CD8-positive, alpha-beta memory T cell (primary cell): ENCODE results near the gene VEZF1. TPM values are rescaled to one million over a fixed set of nuclear protein-coding genes. Genes with fewer than 3 reads are reported as not detected.
A peak's percentile ranks its signal among the peaks of the same experiment; 100 is the strongest.

ENCODE experiments used
- CTCF ChIA-PET: fragments of 350-600 bp; sonication (Branson Sonifier 250); formaldehyde crosslinking; loops from one replicate; lab custom pipeline; 2021; ENCODE audit warnings: antibody characterized with exemption; lab: Charles Lee
- POLR2A ChIA-PET: fragments of 350-600 bp; sonication (Branson Sonifier 250); formaldehyde crosslinking; loops from one replicate; lab custom pipeline; 2021; ENCODE audit warnings: antibody characterized with exemption; lab: Charles Lee
- DNase-seq, 5 donors: peaks; one replicate each; pipeline versions ENCODE4 v3.0.0 to v3.0.0-alpha.2; 2020 to 2022; ENCODE audit warnings: mixed read lengths in 1 of 5
- H3K27ac ChIP-seq: one replicate; pipeline ENCODE4 v1.7.0; 2013; ENCODE audit warnings: low read depth, mild to moderate bottlenecking, low read length, moderate library complexity
- H3K27me3 ChIP-seq: 2 replicates; pipeline ENCODE4 v1.7.0; 2013; ENCODE audit warnings: low read length, mild to moderate bottlenecking; ENCODE audit not compliant: insufficient read depth, poor library complexity, severe bottlenecking
- H3K36me3 ChIP-seq: 2 replicates; pipeline ENCODE4 v1.7.0; 2013; ENCODE audit warnings: mild to moderate bottlenecking, low read length, moderate library complexity; ENCODE audit not compliant: insufficient read depth
- H3K4me1 ChIP-seq: 2 replicates; pipeline ENCODE4 v1.7.0; 2013; ENCODE audit warnings: mild to moderate bottlenecking, low read length, moderate library complexity; ENCODE audit not compliant: insufficient read depth
- H3K4me3 ChIP-seq: 2 replicates; pipeline ENCODE4 v1.7.0; 2013; ENCODE audit warnings: mild to moderate bottlenecking, low read length
- H3K9me3 ChIP-seq: 2 replicates; pipeline ENCODE4 v1.7.0; 2013; ENCODE audit warnings: mild to moderate bottlenecking, low read length
- H3K27ac Mint-ChIP-seq, 8 donors: one replicate each; pipeline ENCODE4 v1.8.0; 2020 to 2021; ENCODE audit warnings: mixed read lengths in 8 of 8, mild to moderate bottlenecking in 6 of 8, inconsistent platforms in 3 of 8, moderate library complexity in 3 of 8
- H3K27me3 Mint-ChIP-seq, 2 donors: one replicate each; pipeline ENCODE4 v1.8.0; 2020 to 2021; ENCODE audit warnings: mixed read lengths in 2 of 2, mild to moderate bottlenecking in 1 of 2, moderate library complexity in 1 of 2
- H3K36me3 Mint-ChIP-seq, 3 donors: one replicate each; pipeline ENCODE4 v1.8.0; 2020 to 2021; ENCODE audit warnings: mixed read lengths in 3 of 3, inconsistent platforms in 1 of 3, mild to moderate bottlenecking in 1 of 3
- H3K4me1 Mint-ChIP-seq, 3 donors: one replicate each; pipeline ENCODE4 v1.8.0; 2020 to 2021; ENCODE audit warnings: mixed read lengths in 3 of 3, inconsistent platforms in 1 of 3, mild to moderate bottlenecking in 1 of 3
- H3K4me3 Mint-ChIP-seq, 7 donors: one replicate each; pipeline ENCODE4 v1.8.0; 2020 to 2021; ENCODE audit warnings: mixed read lengths in 7 of 7, mild to moderate bottlenecking in 6 of 7, moderate library complexity in 4 of 7, inconsistent platforms in 2 of 7
- H3K9me3 Mint-ChIP-seq, 5 donors: one replicate each; pipeline ENCODE4 v1.8.0; 2020 to 2022; ENCODE audit warnings: mixed read lengths in 5 of 5, mild to moderate bottlenecking in 3 of 5, moderate library complexity in 2 of 5, inconsistent platforms in 1 of 5
- polyA plus RNA-seq: library from polyadenylated mRNA; unstranded; fragments of 300-500 nt; fragmentation: Illumina TruSeq; gene quantifications from one replicate; pipeline ENCODE4 v1.2.3, GENCODE V29; 2021
- total RNA-seq, 2 experiments: library from RNA; stranded (reverse); gene quantifications; one replicate each; pipeline ENCODE4 v1.2.3, GENCODE V29; 2021

The VEZF1 gene
- total and polyA plus RNA-seq, 3 experiments from 2014 or later = 29.1 to 50.8 (median 29.5) TPM

DNA sequence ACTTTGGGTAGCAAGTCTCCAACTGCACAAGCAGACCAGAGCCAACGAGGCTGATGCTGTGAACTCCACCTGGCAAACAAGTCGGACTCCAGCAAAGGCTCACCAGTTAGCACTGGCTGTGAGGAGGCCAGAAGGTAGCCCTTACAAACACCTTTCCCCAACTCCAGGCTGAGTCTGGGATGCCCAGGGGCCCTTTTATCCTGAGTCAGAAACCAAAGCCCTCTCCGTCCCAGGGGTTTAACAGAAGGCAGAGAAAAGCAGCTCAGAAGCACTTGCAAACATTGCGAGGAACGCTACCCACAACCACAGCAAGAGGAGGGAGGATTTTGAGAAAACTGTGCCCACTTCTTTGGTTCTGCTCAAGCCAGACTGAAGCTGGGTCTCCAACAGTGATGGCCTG, 57.8 kb downstream of the VEZF1 start:
- H3K27me3 ChIP-seq = peaks cover 5% of the 10 kb centered on the region
- no peaks in the 10 kb centered on the region for H3K36me3 Mint-ChIP-seq
- H3K9me3 Mint-ChIP-seq = no peaks in the 10 kb centered on the region
- ChIA-PET CTCF (no interaction called here), POLR2A (no interaction called here)
- no peak overlapping the region for H3K4me3 ChIP-seq
- DNase-seq = no peak
- no peaks in the 10 kb centered on the region for H3K4me1 Mint-ChIP-seq
- no peak overlapping the region for H3K27ac ChIP-seq
- H3K4me1 ChIP-seq = no peaks in the 10 kb centered on the region
- no peak overlapping the region for H3K27ac Mint-ChIP-seq
- H3K4me3 Mint-ChIP-seq = no peak overlapping the region
- H3K36me3 ChIP-seq = no peaks in the 10 kb centered on the region
- peaks cover 9 to 39% of the 10 kb centered on the region in 2 donors for H3K27me3 Mint-ChIP-seq
- no peaks in the 10 kb centered on the region for H3K9me3 ChIP-seq

DNA sequence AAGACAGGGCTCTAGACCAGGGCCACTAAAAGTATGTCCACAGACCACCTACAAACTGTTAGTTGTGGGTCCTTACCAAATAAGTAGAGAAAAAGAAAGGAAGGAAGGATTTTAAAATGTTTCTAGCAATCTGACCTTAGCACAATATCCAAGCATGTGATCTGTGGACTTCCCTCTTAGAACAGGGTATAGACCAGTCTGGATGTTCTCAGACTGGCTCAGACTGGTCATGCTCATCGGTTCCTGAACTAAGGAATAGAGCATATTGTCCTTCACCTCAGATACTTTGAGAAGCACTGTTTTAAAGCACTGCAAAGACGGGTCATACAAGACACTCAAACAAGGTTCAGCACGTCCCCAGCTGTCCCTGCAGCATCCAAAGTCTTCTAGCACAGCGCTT, 58.7 kb downstream of the VEZF1 start:
- H3K27ac Mint-ChIP-seq = no peak overlapping the region
- Histone ChIP-seq H3K36me3 (no peaks in the 10 kb centered on the region), H3K27ac (no peak overlapping the region), H3K27me3 (peaks cover 5% of the 10 kb centered on the region), H3K4me3 (no peak overlapping the region), H3K4me1 (no peaks in the 10 kb centered on the region), H3K9me3 (no peaks in the 10 kb centered on the region)
- H3K27me3 Mint-ChIP-seq = peaks cover 9 to 47% of the 10 kb centered on the region in 2 donors
- H3K9me3 Mint-ChIP-seq = no peaks in the 10 kb centered on the region
- no peaks in the 10 kb centered on the region for H3K36me3 Mint-ChIP-seq
- CTCF ChIA-PET = no interaction called here
- no peak overlapping the region for H3K4me3 Mint-ChIP-seq
- no peak for DNase-seq
- H3K4me1 Mint-ChIP-seq = peaks cover 0 to 1% (median 0%) of the 10 kb centered on the region in 3 donors
- POLR2A ChIA-PET = no interaction called here

DNA sequence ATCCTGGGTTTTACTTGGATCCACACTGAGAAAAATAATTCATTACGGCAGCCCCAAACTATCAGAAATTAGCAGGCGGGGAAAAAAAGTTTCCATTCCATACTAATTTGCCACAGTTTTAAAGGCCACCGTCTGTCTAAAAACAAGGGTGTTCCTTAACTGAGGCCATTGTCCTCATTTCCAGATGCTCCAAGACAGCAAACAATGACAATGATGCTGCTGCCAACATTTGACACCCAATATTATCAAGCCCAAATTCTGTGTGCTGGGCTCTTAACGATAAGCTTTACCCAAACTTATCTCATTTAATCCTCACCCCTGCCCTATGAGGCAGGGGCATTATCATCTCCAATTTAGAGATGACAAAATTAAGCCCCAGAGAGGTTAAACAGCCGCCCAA, 59.1 kb downstream of the VEZF1 start:
- ChIA-PET CTCF (interaction anchor here (1.2 kb wide), 1 partner anchor 36 kb away, joined by 3 read pairs; no protein-coding TSS in a partner anchor), POLR2A (no interaction called here)
- no peak for DNase-seq
- no peaks in the 10 kb centered on the region for H3K9me3 ChIP-seq
- no peak overlapping the region for H3K4me3 Mint-ChIP-seq
- peaks cover 9 to 50% of the 10 kb centered on the region in 2 donors for H3K27me3 Mint-ChIP-seq
- no peaks in the 10 kb centered on the region for H3K9me3 Mint-ChIP-seq
- no peaks in the 10 kb centered on the region for H3K36me3 ChIP-seq
- no peak overlapping the region for H3K27ac ChIP-seq
- peaks cover 0 to 3% (median 0%) of the 10 kb centered on the region in 3 donors for H3K4me1 Mint-ChIP-seq
- no peaks in the 10 kb centered on the region for H3K36me3 Mint-ChIP-seq
- no peak overlapping the region for H3K27ac Mint-ChIP-seq
- peaks cover 5% of the 10 kb centered on the region for H3K27me3 ChIP-seq
- H3K4me3 ChIP-seq = no peak overlapping the region
- H3K4me1 ChIP-seq = no peaks in the 10 kb centered on the region

DNA sequence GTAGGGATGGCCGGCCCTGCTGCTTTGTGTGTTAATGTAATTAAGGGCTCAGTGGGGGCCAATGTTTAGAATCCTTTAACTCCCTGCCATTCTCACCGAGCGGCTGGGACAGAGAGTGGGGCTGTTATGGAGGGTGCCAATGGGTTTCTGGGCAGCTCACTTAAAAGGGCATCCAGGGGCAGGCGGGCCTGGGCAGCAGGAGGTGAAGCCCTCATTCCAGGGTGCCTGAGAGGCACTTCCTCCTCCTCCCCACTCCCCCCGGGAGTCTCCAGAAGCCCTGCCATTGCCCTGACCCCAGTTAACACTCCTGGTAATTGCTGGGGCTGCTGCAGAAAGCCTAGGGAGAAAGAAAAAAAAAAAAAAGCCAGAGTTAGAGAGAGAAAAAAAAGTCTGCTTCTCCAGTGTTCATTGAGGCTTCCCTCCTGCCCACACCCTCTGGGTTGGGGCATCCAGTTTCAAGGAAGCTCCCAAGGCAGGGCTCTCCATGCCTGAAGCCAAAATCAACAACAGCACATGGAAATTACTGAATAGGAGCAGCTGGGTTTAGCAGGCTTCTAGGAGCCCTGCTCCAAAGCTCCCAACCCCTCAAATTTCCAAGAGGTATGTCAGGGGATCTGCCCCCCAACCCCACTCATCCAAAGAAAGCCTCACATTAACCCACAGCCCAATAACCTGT, 60.9 kb downstream of the VEZF1 start:
- H3K27me3 Mint-ChIP-seq = peaks cover 9 to 41% of the 10 kb centered on the region in 2 donors
- peaks cover 5% of the 10 kb centered on the region for H3K27me3 ChIP-seq
- no peak overlapping the region for H3K4me3 ChIP-seq
- ChIA-PET POLR2A (no interaction called here), CTCF (interaction anchor here (1.2 kb wide), 1 partner anchor 34 kb away, joined by 3 read pairs; no protein-coding TSS in a partner anchor)
- no peaks in the 10 kb centered on the region for H3K9me3 ChIP-seq
- H3K4me1 ChIP-seq = no peaks in the 10 kb centered on the region
- no peaks in the 10 kb centered on the region for H3K36me3 Mint-ChIP-seq
- peak overlapping the region in 1 of 8 donors; percentile 36 for H3K27ac Mint-ChIP-seq
- no peak overlapping the region for H3K27ac ChIP-seq
- H3K4me1 Mint-ChIP-seq = peaks cover 4 to 10% (median 6%) of the 10 kb centered on the region in 3 donors
- H3K9me3 Mint-ChIP-seq = no peaks in the 10 kb centered on the region
- no peaks in the 10 kb centered on the region for H3K36me3 ChIP-seq
- H3K4me3 Mint-ChIP-seq = no peak overlapping the region
- no peak for DNase-seq

DNA sequence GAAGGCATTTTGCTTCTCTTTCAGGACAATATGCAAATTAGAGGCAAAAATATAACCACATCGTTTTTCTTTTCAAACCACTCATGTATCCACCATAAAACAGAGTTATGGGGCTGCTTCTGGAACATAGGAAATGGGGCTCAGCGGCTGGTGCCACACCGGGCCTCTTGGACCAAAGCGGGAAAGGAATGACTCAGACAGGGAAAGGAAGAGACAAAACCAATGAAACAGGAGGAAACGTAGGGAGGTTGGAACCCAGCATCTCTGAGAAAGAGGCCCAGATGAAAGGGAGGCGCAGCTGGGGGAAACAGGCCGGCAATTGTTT, 61.4 kb downstream of the VEZF1 start:
- Histone ChIP-seq H3K27ac (no peak overlapping the region), H3K4me1 (no peaks in the 10 kb centered on the region), H3K9me3 (no peaks in the 10 kb centered on the region), H3K4me3 (no peak overlapping the region), H3K36me3 (no peaks in the 10 kb centered on the region), H3K27me3 (peaks cover 5% of the 10 kb centered on the region)
- H3K27me3 Mint-ChIP-seq = peaks cover 9 to 39% of the 10 kb centered on the region in 2 donors
- H3K4me1 Mint-ChIP-seq = peaks cover 4 to 10% (median 6%) of the 10 kb centered on the region in 3 donors
- no peak for DNase-seq
- no peaks in the 10 kb centered on the region for H3K9me3 Mint-ChIP-seq
- POLR2A ChIA-PET = no interaction called here
- no peaks in the 10 kb centered on the region for H3K36me3 Mint-ChIP-seq
- no peak overlapping the region for H3K27ac Mint-ChIP-seq
- CTCF ChIA-PET = no interaction called here
- H3K4me3 Mint-ChIP-seq = no peak overlapping the region

DNA sequence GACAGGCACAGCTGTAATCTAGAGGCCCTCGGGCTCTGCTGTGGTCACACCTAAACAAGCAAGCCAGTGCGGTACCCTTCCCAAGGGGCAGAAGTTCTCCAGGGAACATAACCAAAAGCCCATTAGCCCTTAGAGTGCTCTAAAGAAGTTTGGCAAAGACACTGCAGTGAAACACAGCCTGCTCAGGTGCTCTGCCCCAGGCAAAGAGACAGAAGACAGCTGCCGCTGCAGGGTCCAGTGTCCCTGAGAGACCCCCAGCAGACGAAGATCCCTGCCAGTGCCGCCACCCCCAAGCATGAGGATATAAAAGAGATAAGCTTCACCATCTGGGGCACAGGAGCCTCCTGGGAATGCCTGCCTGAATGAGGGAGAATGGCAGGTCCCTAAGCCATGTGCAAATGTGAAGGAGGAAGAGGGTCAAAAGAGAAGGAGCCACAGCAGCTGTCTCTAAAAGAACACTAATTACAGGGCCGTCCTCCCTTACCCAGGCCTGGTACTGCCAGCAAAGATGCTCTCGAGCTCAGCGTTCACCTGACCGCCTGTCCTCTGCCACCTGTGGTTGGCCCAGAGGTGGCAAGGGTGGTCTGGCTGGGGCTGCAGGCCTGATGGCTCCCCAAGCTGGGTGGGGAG, 62.6 kb downstream of the VEZF1 start:
- Mint-ChIP-seq H3K36me3 (no peaks in the 10 kb centered on the region), H3K4me3 (no peak overlapping the region), H3K4me1 (peaks cover 4 to 10% (median 6%) of the 10 kb centered on the region in 3 donors), H3K27me3 (peaks cover 5 to 34% of the 10 kb centered on the region in 2 donors), H3K27ac (no peak overlapping the region), H3K9me3 (no peaks in the 10 kb centered on the region)
- H3K9me3 ChIP-seq = no peaks in the 10 kb centered on the region
- H3K36me3 ChIP-seq = no peaks in the 10 kb centered on the region
- ChIA-PET CTCF (no interaction called here), POLR2A (no interaction called here)
- no peak overlapping the region for H3K4me3 ChIP-seq
- H3K27ac ChIP-seq = no peak overlapping the region
- H3K4me1 ChIP-seq = no peaks in the 10 kb centered on the region
- peaks cover 5% of the 10 kb centered on the region for H3K27me3 ChIP-seq
- no peak for DNase-seq

DNA sequence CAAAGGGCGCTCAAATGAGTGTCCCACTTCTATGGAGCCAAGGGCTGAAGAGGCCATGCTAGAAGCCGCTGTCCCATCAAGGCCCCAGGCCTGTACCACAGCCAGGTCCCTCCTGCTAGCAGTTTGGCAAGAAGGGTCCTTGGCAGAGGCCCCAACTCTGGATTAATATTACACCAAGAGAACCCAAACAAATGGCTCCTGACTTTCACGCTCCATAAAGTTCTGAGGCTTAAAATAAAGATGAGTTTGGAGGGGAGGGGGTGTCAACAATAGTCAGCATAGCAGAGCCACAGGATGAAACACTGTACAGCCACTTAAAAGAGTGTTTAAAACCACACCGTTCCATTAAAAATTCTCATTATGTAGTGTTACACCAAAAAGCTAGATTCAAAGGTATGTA, 63.4 kb downstream of the VEZF1 start:
- H3K36me3 Mint-ChIP-seq = no peaks in the 10 kb centered on the region
- H3K27ac ChIP-seq = no peak overlapping the region
- H3K4me3 Mint-ChIP-seq = no peak overlapping the region
- peaks cover 5% of the 10 kb centered on the region for H3K27me3 ChIP-seq
- H3K4me1 ChIP-seq = no peaks in the 10 kb centered on the region
- H3K9me3 Mint-ChIP-seq = no peaks in the 10 kb centered on the region
- DNase-seq = no peak
- H3K36me3 ChIP-seq = no peaks in the 10 kb centered on the region
- ChIA-PET POLR2A (no interaction called here), CTCF (no interaction called here)
- H3K4me1 Mint-ChIP-seq = peaks cover 4 to 10% (median 6%) of the 10 kb centered on the region in 3 donors
- no peak overlapping the region for H3K27ac Mint-ChIP-seq
- H3K27me3 Mint-ChIP-seq = peaks cover 6 to 34% of the 10 kb centered on the region in 2 donors
- no peaks in the 10 kb centered on the region for H3K9me3 ChIP-seq
- H3K4me3 ChIP-seq = no peak overlapping the region
